DMS 273 treated with DMSO at 0.1 percent for 48 hours (cell line): ENCODE measurements around the gene FOXA2.

Source experiments
- DNase-seq: peaks from one replicate; lab custom pipeline; 2025; lab: John Stamatoyannopoulos, UW

Gene FOXA2

GRCh38 chr20:22536956-22537756 is 47.2 kb downstream of the FOXA2 start:
- DNase-seq: no peak

- no peak for DNase-seq
Measured at GRCh38 chr20:22536141-22536828, 48.1 kb downstream of the FOXA2 start.

DNA sequence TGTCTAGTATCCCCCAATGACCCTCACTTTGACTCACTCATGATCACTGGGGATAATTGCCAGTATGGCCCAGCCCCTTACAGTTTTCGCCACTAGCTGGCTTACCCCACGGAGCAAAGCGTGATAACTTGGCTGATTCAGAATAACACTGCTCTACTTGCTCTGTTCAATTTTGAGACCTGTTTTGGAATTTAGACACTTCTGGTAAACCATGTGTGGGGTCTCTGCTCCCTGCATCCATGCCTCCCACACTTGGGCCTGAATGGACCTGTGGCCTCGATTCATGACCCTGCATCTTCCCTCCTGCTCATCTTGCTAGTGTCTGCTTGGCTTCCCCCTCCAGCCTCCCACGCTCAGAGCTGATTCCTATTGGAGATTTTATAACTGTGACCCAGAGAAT is 48.9 kb downstream of the FOXA2 start:
- DNase-seq: no peak

DNA sequence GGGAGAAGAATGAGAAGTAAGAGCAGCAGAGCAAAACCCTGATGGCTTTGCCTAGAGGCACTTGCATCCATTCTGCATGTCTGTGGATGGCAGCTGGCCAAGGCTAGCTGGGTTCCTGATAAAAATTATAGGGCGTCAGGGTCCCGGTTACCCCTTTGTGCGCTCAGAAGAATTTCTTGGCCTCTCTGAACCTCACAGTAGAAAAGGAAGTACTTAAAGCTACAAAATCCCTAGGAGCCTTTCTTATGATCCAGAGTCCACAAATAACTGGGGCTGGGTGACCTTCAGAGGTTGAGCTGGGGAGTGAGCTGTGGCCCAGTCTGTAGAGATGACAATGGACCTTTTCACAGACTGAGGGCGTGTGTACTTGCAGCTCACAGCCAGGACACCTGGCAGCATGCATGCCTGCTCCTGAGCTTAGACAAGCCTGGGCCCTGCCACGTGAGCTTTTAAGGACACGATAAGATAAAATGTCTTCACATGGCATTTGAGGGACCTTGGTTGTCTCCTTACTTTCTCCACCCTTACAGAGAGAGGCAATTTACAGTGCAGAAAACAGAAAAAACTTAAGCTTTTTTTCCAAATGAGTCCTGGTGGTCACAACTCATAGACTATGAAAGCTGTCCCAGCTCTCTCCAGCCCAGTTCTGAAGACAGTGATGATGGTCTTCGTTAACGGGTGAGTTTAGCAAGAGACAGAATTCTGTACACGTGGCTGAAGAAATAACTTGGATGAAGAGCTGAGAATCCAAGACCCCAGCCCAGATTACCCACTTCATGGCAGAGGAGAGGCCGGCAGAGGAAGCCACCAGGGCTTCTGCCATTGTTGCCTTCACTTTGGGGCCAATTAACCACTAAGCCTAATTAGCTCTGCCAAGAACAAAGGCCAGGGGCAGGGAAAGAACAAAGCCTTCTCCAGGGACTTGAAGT is 50.3 kb downstream of the FOXA2 start:
- DNase-seq: no peak

DNA sequence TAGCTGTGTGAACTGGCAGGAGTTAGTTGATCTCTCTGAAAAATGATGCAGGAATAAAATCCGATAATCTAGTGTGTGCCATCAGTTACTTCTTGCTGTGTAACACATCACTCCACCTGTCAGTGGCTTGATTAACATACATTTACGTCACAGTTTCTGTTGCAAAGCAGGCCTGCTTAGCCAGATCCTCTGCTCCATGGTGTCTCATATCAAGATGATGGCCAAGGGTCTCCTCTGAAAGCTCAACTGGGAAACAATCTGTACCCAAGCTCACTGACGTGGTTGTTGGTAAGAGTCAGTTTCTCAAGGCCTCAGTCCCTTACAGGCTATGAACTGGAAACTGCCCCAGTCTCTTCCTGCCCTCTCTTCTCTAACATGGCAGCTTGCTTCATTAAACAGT is 51.8 kb downstream of the FOXA2 start:
- DNase-seq: no peak

DNA sequence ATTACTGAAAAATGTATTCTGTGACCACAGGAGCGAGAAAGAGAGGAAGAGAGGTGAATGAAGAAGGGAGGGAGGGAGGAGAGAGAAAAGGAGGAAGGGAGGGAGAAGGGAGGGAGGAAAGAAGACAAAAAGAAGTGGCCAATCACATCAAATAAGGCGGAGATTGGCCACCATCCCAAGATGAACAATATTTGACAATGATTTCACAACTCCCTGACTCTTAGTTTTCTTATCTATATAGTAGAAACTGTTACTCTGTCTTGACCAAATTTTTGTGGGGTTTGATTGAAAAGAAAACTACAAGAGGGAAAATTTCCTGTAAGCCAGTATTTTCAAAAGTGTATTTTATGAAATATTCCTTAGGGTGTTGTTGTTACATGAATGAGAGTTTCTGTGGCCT is 52.6 kb downstream of the FOXA2 start:
- no peak for DNase-seq

DNA sequence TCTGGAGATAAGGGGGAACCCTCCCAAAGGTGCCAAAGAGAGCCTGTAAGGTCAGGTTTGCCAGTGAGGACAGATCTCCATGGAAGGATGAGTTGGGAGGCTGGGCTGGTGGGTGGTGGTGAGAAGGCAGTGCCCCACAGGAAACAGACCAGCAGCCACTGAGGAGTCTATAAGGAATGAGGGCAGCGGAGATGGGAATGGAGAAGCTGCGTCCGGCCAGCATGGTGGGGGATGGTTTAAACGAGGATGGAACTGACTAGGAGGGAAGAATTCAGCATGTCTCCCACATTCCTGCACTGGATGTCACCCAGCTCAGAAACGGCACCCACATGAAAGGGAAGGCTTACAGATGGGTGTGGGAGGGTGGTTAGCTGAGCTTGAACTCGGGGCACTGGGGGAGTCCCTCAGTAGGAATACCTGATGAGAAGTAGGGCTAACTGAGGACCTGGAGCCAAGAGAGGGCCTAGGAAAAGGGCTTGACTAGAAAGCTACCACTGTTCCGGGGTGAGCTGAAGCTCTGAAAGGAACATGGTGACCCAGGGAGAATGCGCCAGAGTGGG is 53.2 kb downstream of the FOXA2 start:
- DNase-seq: no peak
